Spleen (tissue), 7 donors: ENCODE data around the gene MYBPHL.

Source experiments
- CTCF ChIP-seq, 11 experiments: fragments of 200-600 bp in 7 of 11; fragments of 450-650 bp in 4 of 11; sonication (generic) in 4 of 11; IDR thresholded peaks in 8 of 11; conservative IDR thresholded peaks in 3 of 11; 1 replicate in 7 of 11; 2 replicates in 4 of 11; pipeline versions ENCODE4 v1.4.0 to v1.8.0; 2016 to 2021; ENCODE audit warnings: antibody characterized with exemption in 11 of 11, inconsistent platforms in 4 of 11, mild to moderate bottlenecking in 1 of 11
- POLR2AphosphoS5 ChIP-seq, 3 donors: sonication (generic); formaldehyde crosslinking; IDR thresholded peaks; one replicate each; pipeline ENCODE4 v1.5.1; 2017; ENCODE audit warnings: antibody characterized with exemption in 3 of 3
- donor health status: DM: no; HTN: no; CAD: no; lungs with moderate emphysema.
- donor health status: DM: no; HTN: no; CAD: no.
- donor health status: DM: no; HTN: no; CAD: no.

GRCh38 chr1:109246141-109246551 is 60.7 kb downstream of the MYBPHL start:
- TF ChIP-seq CTCF (IDR thresholded peaks at IDR 0.05 in 8 of 11, conservative IDR thresholded peaks at IDR 0.05 in 3 of 11) = no peak
- TF ChIP-seq POLR2AphosphoS5 (IDR thresholded peaks at IDR 0.05) = no peak
